Measurements from ENCODE around the gene NAP1L4.

DNA sequence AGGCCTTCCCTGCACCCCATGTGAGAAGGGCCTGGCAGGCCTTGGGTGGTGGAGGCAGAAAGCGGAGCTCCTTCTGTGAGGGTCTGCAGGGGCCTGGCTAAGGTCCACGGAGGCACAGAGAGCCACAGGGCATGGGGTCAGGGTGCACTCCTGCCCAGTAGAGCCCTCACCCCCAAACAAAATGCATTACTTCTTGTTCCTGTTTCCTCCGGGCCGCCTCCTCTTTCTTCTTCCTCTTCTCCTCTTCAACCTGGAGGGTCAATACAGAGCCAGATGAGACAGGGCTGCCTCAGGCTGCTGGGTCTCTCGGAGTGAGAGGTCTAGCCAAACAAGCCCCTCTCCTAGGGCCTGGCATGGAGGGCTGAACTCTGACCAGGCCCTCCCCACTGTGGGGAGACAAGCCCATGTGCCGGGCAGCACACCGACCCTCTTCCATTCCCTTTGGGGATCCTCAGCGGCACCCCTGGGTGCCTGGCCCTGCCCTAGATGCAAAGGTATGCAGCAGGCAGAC lies 10.3 kb upstream of the NAP1L4 start:
- TF ChIP-seq, protein P1, sequence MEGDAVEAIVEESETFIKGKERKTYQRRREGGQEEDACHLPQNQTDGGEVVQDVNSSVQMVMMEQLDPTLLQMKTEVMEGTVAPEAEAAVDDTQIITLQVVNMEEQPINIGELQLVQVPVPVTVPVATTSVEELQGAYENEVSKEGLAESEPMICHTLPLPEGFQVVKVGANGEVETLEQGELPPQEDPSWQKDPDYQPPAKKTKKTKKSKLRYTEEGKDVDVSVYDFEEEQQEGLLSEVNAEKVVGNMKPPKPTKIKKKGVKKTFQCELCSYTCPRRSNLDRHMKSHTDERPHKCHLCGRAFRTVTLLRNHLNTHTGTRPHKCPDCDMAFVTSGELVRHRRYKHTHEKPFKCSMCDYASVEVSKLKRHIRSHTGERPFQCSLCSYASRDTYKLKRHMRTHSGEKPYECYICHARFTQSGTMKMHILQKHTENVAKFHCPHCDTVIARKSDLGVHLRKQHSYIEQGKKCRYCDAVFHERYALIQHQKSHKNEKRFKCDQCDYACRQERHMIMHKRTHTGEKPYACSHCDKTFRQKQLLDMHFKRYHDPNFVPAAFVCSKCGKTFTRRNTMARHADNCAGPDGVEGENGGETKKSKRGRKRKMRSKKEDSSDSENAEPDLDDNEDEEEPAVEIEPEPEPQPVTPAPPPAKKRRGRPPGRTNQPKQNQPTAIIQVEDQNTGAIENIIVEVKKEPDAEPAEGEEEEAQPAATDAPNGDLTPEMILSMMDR (IDR thresholded peaks at IDR 0.05) = no peak
- no peak for TF ChIP-seq POLR2A (IDR thresholded peaks at IDR 0.05)
